HG02678 (cell line): ENCODE data around the gene AP4M1.

Experiments
- ATAC-seq: cut with Tn5 transposase; IDR thresholded peaks from one replicate; pipeline ENCODE4 v1.9.1; 2021; ENCODE audit warnings: mild to moderate bottlenecking, moderate library complexity; ENCODE audit not compliant: unreplicated experiment

The AP4M1 gene

DNA sequence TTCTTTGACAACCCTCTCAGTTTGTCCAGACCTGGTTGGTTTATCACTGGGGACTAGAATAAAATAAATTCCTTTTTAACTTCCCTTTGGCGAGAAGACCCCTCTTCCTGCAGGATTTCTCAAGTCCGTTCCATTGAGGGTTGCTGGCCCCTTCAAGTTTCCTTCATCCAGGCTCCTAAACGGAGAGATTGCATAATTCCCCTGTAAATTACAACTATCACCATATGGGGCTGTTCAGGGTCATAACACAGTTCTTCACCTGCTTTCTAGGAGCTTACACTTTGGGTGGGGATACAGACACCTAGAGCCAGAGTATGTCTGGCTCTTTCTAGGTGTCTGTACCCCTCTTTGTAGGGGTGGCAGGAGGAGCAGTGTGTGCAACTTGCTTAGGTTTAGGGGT is 15.9 kb upstream of the AP4M1 start:
- no peak for ATAC-seq

- no peak for ATAC-seq
Observed at GRCh38 chr7:100087055-100087750, 14.2 kb upstream of the AP4M1 start.

DNA sequence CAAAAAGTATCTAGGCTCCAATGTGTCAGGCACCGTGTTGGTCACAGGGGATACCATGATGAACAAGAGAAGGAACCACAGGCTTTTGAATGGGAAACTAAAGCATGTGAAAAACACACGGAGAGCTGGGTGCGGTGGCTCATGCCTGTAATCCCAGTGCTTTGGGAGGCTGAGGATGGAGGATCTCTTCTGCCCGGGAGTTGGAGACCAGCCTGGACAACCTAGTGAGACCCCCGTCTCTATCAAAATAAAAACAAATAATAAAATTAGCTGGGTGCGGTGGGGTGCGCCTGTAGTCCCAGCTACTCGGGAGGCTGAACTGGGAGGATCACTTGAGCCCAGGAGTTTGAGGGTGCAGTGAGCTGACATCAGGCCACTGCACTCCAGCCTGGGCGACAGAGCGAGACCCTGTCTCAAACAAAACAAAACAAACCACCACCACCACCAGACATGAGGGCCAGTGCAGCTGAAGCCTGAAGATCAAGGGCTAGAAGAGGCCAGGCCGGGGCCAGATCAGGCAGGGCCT is 13.3 kb upstream of the AP4M1 start:
- peak; percentile 14 for ATAC-seq

DNA sequence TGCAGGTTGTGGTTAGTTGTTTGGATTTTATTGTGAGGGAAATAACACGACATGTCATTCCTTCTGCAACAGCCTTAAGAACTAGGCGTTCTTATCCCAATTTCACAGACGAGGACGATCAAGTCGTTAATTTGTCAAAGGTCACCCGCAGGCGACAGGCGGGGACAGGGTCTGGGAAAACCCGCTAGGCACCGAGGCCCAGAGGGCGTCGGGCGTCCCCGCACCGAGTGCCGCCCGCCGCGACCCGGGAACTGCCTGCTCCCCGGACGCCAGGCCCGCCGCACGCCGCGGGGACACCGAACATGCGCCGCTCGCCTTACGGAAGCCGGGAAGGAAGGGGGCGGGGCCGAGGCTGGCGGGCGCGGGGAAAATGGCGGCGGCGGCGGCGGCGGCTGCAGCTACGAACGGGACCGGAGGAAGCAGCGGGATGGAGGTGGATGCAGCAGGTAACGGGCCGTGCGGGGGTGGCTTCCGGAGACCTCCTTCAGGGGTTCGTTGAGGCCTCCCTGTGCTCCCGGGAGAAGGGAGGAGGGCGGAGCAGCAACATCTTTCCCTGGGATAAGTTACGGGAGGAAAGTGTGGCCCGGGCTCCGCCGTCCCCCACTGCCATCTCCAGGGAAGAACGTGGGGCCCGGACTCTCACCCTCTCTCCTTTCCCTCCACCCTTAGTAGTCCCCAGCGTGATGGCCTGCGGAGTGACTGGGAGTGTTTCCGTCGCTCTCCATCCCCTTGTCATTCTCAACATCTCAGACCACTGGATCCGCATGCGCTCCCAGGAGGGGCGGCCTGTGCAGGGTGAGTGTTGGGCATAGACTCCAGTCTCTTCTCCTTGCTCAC is 12.6 kb upstream of the AP4M1 start, which contains the start of gene COPS6:
Gene COPS6, plus strand, starts transcription at position 349 of the 837 bp plus-strand sequence. Its CDS starts 22 bp downstream, at position 371.
- peak; percentile 64 for ATAC-seq

DNA sequence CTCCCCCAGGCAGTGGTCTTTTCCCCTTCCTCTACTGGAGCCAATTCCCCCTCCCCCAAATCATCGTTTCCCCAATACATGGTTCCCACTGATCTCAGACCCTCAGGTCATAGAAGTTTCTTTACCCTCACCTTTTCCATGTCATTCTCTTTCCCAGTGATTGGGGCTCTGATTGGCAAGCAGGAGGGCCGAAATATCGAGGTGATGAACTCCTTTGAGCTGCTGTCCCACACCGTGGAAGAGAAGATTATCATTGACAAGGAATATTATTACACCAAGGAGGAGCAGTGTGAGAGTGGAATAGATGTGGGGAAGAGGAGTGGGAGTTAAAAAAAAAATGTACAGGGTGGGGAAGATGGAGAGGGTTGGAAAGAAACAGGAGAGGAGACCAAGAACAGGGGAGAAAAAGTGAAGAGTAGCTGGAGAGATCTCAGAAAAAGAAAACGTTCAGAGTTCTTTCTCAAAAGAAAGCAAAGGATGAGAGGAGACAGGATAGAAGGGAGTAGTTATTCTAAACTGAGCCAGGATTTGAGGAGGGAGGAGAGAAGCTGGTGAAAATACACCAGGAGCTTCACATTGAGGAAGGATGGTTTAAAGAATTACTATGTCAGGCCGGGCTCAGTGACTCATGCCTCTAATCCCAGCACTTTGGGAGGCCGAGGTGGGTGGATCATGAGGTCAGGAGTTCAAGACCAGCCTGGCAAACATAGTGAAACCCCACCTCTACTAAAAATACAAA is 11.8 kb upstream of the AP4M1 start:
- no peak for ATAC-seq

GRCh38 chr7:100090527-100091410 is 10.7 kb upstream of the AP4M1 start:
- no peak for ATAC-seq

DNA sequence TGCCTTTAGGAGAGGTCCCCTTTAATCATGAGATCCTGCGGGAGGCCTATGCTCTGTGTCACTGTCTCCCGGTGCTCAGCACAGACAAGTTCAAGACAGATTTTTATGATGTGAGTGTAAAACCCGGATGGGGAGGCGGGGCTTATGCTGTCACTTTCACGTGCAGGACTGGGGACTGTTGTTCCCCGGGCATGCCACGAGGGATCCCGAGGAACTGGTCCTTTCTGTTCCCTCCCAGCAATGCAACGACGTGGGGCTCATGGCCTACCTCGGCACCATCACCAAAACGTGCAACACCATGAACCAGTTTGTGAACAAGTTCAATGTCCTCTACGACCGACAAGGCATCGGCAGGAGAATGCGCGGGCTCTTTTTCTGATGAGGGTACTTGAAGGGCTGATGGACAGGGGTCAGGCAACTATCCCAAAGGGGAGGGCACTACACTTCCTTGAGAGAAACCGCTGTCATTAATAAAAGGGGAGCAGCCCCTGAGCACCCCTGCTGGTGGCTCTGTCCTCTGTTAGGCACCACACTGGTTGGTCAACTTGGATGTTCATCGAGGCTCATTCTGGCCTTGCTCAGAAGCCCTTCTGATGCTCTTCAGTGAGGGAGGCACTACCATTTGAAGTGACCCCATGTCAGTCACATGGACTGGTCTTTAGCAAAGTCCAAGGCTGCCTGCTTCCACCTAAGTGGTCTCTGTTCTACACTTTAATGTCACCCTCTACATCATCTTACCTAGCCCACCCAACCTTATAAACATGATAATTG is 9.8 kb upstream of the AP4M1 start:
- no peak for ATAC-seq

GRCh38 chr7:100093054-100093453 is 8.4 kb upstream of the AP4M1 start:
- no peak for ATAC-seq

DNA sequence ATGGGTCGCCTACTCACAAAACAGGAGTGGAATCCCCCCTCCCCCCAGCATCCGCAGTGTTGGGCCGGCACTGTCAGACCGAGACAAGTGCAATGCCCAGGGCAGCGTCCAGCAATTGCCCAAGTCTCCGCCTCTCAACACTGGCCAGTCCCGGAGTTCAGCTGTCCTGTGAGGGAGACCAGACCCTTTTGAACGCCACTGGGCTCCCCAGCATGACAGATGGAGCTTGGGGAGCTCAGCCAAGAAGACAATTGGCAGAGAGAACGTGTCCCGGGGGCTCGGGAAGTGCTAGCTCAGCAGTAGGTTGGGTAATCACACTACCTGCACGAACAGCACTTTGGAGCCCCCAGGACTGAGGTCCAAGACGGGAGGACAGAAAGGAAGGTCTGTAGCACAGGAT is 7.9 kb upstream of the AP4M1 start:
- no peak for ATAC-seq

DNA sequence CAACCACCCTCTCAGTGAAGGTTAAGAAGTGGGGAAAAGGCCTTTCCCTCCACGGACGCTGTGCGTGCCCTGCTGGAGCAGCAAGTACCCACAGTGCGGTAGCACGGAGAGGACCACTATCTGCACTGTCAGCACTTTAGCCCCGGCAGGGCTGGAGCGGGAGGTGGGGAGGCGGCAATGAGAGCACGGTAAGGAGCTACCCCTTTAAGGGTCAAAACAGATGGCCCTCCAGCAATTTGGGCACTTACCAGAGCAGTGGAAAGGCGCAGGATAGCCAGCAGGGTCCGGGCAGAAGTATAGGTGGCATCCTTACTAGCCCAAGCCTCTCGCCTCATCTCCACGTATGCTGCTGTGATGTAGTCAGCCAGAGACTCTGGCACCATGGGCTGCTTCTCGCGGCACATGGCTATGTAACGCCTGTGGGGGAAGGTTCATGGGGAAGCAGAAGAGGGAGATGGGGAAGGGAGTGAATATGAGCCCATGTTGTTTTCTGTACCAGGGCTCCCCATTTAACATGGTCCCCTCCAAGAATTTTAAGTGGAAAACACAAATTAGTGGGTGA is 7.4 kb upstream of the AP4M1 start:
- ATAC-seq, result no peak

DNA sequence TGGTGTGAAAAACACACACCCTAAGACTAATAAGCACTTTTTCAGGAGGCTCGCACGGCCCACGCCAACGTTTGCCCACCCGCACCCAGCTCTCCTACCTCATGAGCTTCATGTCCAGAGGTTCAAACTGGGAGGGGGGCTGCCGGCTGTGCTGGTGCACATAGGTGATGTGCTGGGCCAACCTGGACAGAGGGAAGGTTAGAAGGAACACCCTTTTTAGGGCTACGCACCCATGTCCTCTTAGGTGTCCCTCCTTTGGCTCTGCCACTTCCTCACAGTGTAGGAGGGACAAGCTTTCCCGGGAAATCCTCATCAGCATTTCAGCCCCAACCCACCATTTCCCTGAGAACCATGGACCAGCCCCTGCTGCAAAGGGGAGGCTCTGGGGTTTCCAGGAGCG is 6.2 kb upstream of the AP4M1 start:
- ATAC-seq, result no peak

GRCh38 chr7:100095704-100096103 is 5.7 kb upstream of the AP4M1 start:
- no peak for ATAC-seq

DNA sequence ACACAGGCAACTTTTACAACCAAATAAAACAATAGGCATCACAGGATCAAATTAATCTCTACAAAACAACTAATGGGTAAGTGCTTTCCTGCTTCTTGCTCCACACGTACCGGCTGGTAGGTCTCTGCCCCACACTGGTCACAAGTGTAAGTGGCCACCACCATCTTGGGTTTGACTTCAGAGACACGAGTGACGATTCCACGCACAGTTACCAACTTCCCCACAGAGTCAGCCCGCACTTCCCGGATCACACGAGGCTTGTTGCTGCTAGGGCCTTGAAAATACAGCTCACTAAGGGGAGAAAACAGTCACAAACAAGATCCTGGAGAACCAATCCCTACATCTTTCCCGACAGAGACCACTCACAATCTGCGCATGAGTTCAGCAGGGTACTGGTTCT is 2.5 kb upstream of the AP4M1 start:
- ATAC-seq, result no peak

DNA sequence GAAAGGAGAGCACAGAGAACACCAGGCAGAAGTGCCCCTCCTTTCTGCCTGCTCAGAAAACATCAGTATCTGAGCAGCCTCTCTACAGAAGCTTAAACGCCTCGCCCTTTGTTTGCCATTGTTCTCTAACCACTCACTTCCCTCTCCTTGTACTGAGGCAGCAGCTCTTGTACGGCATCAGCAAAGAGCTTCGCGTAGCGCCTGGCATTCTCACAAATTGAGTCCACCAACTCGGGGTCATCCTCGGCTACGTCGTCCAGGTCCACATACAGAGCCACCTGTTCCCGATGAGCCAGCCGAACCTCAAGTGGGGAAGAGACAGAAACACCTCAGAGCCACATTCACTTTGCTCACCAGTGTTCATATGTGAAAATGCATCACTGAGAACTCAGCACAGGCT is 2.0 kb upstream of the AP4M1 start:
- no peak for ATAC-seq

- ATAC-seq, result peak; percentile 64
Observed at GRCh38 chr7:100100420-100101015, 925 bp upstream of the AP4M1 start.

- no peak for ATAC-seq
Observed at GRCh38 chr7:100102950-100103840, 1.8 kb downstream of the AP4M1 start.

DNA sequence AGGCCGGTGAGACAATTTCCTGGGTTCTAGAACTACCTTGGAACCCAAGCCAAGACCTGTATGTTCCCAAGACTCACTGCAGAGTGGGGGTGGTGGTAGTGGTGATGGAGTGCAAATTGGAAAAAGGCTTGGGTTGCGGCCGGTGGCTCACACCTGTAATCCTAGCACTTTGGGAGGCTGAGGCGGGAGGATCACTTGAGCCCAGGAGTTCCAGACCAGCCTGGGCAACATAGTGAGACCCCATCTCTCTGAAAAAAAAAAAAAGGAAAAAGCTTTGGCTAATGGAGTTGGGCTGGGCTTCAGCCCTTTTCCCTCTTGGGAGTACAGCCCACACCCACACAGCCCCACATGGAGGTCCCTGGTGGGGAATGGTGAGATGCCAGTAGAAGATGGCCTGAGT is 4.1 kb downstream of the AP4M1 start:
- no peak for ATAC-seq

- no peak for ATAC-seq
Observed at GRCh38 chr7:100106633-100107032, 5.2 kb downstream of the AP4M1 start.
